ENCODE results near the gene UQCC2.
A peak's percentile ranks its signal among the peaks of the same experiment; 100 is the strongest.

Gene UQCC2

DNA sequence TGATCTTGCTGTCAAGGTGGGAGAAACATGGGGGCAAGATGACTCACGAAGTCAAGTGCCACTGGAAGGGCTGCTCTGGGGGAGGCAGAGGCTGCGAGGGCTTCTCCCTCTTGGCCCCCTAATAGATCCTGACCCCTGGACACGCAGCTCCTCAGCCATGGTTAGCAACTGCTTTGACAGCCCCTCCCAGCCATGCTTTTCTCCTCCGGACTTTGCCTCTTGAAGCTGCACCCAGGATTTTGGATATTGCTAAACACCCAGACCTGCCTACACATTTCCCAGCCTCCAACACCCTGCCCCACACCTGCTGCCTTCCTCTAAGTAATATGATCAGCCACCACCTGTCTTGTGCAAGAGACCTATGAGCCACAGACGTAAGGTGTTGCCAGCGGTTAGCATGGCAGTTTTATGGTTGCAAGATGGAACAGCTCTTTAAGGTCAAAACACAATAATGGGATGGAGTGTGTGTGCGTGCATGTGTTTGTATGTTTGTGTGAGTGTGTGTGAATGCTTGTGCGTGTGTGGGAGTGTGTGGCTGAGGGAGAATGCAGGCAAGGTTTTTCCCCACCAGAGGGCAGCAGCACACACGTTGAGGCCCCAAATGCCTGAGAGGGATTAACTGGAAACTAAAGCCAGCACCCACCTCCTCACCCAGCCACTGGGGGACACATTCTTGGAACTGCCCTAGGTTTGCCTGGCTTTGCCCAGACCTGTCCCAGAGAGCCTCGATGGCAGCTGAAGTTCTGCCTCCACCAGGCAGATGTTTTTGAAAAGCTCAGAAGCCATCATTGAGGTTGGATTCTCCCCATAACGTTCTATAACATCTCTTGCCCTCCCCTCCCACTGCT, 32.7 kb upstream of the UQCC2 start:
- no peak for TF ChIP-seq ZFX (IDR thresholded peaks at IDR 0.05; ENCODE audit: borderline replicate concordance)
- TF ChIP-seq, protein P1, sequence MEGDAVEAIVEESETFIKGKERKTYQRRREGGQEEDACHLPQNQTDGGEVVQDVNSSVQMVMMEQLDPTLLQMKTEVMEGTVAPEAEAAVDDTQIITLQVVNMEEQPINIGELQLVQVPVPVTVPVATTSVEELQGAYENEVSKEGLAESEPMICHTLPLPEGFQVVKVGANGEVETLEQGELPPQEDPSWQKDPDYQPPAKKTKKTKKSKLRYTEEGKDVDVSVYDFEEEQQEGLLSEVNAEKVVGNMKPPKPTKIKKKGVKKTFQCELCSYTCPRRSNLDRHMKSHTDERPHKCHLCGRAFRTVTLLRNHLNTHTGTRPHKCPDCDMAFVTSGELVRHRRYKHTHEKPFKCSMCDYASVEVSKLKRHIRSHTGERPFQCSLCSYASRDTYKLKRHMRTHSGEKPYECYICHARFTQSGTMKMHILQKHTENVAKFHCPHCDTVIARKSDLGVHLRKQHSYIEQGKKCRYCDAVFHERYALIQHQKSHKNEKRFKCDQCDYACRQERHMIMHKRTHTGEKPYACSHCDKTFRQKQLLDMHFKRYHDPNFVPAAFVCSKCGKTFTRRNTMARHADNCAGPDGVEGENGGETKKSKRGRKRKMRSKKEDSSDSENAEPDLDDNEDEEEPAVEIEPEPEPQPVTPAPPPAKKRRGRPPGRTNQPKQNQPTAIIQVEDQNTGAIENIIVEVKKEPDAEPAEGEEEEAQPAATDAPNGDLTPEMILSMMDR (IDR thresholded peaks at IDR 0.05): peak; percentile 95
- H3K27ac ChIP-seq: peak overlapping the region; percentile 48

DNA sequence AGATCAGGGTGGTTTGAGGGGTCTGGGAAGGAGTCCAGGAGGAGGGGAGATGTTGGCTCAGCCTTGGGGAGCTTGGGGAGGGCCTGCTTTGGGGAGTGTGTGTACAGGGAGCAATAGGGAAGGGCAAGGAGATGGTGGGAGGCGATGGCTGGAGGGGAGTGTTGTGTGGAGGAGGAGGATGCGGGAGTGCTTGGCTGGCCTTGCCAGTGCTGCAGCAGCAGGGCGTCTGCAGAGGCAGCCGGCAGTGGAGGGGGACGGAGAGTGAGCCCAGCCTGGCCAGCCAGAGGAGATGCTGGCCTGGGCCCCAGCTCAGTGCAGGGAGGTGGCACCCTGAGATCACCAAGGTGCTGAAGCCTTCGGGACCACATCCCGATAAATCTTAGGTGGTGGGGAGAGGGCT, 31.3 kb upstream of the UQCC2 start:
- TF ChIP-seq, protein P1 (IDR thresholded peaks at IDR 0.05): no peak
- no peak for TF ChIP-seq ZFX (IDR thresholded peaks at IDR 0.05; ENCODE audit: borderline replicate concordance)

DNA sequence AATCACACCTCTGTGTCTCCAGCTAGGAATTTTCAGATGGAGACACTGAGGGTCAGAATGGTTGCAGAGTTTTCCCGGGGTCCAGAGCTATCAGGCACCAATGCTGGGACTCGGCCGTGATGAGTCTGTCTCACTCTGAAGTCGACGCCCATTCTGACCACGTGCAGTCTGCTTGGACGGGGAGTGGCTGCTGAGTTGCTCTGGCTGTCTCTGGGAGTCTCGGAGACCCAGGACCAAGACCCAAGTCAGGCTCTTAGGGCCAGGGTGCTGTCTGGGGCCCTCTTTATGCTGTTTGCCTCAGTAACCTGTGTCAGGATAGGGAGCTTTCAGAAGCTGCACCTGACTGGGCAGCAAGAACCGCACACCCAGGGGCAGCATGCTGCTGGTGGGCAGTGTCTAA, 30.6 kb upstream of the UQCC2 start:
- TF ChIP-seq ZFX (IDR thresholded peaks at IDR 0.05; ENCODE audit: borderline replicate concordance): no peak
- TF ChIP-seq, protein P1 (IDR thresholded peaks at IDR 0.05): no peak
- H3K27ac ChIP-seq: no peak overlapping the region

More for the DNA sequence above, 31.3 kb upstream of the UQCC2 start:
- no peak overlapping the region for H3K27ac ChIP-seq

DNA sequence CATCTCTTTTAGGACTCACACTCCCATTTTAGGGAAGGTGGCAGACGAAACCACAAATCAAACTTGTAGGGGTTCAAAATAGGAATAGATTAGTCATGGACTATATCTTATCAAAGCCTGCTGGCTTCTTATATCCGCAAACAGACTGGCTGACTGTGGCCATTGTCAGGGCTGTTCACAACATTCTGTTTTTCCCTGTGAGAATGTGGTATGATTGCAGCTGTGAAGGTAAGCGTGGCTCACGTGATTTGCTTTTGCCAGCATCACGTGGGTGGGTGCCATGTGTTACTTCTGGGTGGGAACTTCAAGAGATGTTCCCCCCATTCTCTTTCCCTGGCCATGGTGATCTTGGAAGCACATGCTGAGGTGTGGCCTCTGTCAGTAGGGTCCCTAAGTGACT, 29.3 kb upstream of the UQCC2 start:
- no peak overlapping the region for H3K27ac ChIP-seq
- TF ChIP-seq, protein P1 (IDR thresholded peaks at IDR 0.05): no peak
- no peak for TF ChIP-seq ZFX (IDR thresholded peaks at IDR 0.05; ENCODE audit: borderline replicate concordance)

DNA sequence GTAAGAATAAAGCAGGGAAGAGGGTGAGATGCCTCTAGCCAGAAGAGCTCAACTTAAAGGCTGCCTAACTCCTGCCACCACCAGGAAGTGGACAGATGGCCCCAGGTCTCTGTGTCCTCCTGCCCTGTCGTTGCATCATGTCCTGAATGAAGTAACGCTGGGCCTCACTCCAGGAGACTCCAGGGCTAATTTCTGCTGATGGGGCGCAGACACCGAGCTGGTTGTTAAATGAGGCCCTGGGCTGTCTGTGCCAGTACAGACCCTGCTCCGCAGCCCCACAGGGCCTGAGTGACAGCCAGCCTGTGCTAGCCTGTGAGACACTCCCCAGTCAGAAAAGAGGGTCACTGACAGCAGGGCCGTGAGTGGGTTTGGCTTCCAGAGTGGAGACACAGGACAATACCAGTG, 28.7 kb upstream of the UQCC2 start:
- TF ChIP-seq, protein P1 (IDR thresholded peaks at IDR 0.05): no peak
- no peak for TF ChIP-seq ZFX (IDR thresholded peaks at IDR 0.05; ENCODE audit: borderline replicate concordance)
- H3K27ac ChIP-seq: no peak overlapping the region

DNA sequence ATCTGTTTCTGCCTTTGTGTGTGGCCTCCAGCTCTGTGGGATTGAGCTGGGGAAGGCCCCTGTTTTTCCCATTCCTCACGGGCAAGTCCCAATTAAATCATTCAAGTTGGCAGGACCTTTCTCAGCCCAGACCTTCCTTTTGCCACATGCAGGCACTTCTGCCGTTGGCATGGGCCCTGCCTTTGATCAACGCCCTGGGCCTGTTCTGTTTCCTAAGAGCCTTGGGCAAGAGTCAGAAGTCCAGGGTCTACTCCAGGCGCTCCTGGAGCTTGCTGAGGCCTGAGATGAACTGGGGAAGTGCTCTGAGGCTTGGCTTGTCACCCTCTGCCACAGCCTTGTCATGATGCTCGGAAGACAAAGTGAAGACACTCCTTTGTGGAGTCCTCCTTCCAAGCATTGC, 28.1 kb upstream of the UQCC2 start:
- TF ChIP-seq ZFX (IDR thresholded peaks at IDR 0.05; ENCODE audit: borderline replicate concordance): no peak
- TF ChIP-seq, protein P1 (IDR thresholded peaks at IDR 0.05): no peak
- no peak overlapping the region for H3K27ac ChIP-seq

DNA sequence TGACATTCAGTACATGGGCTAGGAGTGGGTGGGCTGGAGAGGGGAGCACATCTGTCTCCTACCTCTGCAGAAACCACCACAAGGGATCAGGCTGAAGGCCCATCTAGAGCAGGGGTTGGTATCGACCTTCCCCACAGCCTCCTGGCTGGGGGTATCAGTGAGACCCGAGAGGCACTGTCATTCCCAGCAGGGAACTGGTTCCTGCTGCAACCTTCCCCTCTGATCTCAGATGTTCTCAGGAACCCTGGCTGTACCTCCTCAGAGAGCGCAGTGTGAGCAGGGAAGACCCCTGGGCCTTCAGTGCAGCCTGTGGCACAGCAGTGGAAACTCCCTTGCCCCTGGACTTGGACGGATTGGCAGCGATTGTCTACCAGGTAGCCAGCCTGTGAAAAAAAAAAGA, 27.4 kb upstream of the UQCC2 start:
- no peak overlapping the region for H3K27ac ChIP-seq

More for the DNA sequence above, 27.4 kb upstream of the UQCC2 start:
- TF ChIP-seq, protein P1 (IDR thresholded peaks at IDR 0.05): no peak
- TF ChIP-seq ZFX (IDR thresholded peaks at IDR 0.05; ENCODE audit: borderline replicate concordance): no peak

Data from 22Rv1 (cell line).